GM18520 (cell line): ENCODE results near the gene GRIK3.

ENCODE experiments used
- ATAC-seq: cut with Tn5 transposase; IDR thresholded peaks from one replicate; pipeline ENCODE4 v1.9.1; 2021; ENCODE audit not compliant: unreplicated experiment

Gene GRIK3

DNA sequence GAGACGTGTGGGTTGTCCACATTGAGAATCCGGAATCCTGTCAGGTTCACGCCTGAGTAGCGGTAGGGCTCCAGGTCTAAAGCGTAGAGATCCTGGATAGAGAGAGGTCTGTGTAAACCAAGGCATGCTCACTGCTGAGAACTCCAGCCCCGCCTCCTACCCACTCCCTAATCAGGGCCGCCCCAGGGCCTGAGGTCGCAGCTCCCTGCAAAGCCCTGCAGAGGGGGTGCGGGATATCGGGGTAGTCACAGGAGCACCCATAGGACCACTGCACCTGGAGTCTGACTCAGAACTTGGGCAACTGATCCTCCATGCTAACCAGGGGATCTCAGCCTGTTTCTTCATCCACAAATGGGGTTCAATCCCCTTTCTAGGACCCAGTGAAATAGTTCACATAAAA is 174.4 kb downstream of the GRIK3 start:
- no peak for ATAC-seq

DNA sequence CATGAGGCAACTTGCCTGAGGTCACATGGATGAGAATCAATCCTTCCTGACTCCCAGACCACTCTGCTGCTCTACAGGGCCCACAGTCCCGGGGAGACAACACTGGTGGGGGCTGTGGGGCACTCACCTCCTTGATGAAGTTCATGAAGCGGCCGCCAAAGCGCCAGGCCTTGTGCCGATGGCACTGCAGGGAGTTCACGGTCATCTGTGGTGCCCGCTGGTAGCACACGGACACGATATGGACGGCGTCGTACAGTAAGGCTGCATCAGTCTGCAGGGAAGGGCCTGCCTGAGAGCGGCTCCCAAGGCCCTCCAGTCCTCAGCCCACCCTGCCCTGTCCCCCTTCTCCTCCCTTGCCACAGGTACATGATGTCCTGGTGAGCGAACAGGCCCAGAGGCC is 175.3 kb downstream of the GRIK3 start:
- no peak for ATAC-seq

DNA sequence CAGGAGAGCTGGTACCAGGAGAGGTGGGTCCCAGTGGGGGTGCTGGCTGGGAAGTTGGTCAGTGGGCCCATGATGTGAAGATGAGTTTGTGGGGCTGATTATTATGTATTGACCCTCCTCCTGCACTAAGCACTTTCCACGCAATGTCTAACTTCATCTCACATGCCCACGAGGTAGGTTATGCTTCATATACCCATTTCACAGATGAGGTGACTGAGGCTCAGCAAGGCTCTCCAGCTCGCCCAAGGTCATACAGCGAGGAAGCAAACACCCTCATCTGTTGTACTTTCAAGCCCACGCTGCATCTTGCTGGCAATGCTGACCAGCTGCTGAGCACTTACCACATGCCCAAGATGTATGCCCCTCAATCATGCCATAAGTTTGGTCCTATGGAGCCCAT is 175.8 kb downstream of the GRIK3 start:
- ATAC-seq: no peak

- ATAC-seq: no peak
These were observed 176.6 kb downstream of the GRIK3 start for GRCh38 chr1:36857754-36858153.

GRCh38 chr1:36855699-36856494 is 178.4 kb downstream of the GRIK3 start:
- no peak for ATAC-seq

GRCh38 chr1:36853638-36854037 is 180.7 kb downstream of the GRIK3 start:
- ATAC-seq: no peak

DNA sequence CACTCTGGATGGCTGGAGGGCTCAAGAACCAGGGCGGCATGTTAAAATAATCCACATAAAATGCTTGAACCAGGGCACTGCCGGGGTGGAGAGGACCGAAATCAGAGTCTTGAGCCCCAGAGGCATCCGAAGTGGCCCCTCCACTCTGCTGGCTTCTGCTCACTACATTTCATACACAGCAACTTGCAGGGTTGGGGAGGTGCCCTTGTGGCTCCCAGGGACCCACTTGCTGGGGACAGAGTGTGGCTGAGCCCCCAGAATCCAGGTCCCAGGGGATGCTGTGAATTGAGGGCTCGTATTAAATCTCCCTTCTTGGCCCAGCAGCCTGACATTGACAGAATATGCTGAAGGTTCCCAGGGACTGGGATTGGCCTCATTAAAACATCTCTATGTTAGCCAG is 181.7 kb downstream of the GRIK3 start:
- no peak for ATAC-seq

GRCh38 chr1:36851595-36851994 is 182.7 kb downstream of the GRIK3 start:
- ATAC-seq: no peak

GRCh38 chr1:36851087-36851486 is 183.2 kb downstream of the GRIK3 start:
- ATAC-seq: no peak

- ATAC-seq: no peak
These were observed 184.4 kb downstream of the GRIK3 start for GRCh38 chr1:36849956-36850355.

DNA sequence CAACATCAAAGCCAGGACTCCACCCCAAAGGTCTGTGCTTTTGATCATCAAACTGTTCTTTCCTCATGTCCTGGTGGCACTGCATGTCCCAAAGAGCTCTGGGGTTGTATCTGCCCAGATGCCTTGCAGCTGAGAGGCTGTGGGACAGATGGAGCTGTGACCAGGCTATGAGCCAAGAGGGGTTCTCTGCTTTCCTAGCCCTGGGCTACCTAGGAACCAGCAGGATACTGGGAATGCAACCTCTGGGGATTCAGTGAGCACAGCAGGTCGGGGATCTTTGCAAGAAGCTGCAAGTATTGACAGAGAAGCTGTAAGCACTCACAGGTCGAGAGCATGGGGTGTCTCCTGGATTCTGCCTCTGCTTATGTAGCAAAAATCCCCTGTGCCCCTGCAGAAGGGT is 186.6 kb downstream of the GRIK3 start:
- ATAC-seq: no peak

DNA sequence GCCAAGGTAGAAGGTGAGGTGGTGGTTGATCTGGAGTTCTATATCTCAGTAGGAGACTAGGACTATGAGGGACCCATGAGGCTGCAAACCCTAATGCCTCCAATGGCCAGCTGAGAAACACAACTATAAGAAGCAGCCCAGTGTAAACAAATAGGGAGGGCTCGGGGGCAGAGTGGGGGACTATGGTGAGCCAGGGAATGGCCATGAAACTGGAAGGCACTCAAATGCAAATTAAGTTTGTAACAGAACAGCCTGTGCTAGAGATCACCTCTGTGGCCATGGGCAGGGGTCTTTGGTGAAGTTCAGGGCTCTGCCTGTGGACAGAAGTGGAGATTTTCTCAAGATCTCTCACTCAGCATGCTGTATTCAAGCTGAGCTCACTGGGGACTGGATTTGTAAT is 187.1 kb downstream of the GRIK3 start:
- no peak for ATAC-seq

- no peak for ATAC-seq
These were observed 188.0 kb downstream of the GRIK3 start for GRCh38 chr1:36846357-36846756.

- ATAC-seq: no peak
These were observed 188.5 kb downstream of the GRIK3 start for GRCh38 chr1:36845802-36846201.

GRCh38 chr1:36844917-36845316 is 189.4 kb downstream of the GRIK3 start:
- ATAC-seq: no peak

GRCh38 chr1:36843906-36844610 is 190.3 kb downstream of the GRIK3 start:
- ATAC-seq: no peak

- ATAC-seq: no peak
These were observed 191.3 kb downstream of the GRIK3 start for GRCh38 chr1:36843027-36843426.

DNA sequence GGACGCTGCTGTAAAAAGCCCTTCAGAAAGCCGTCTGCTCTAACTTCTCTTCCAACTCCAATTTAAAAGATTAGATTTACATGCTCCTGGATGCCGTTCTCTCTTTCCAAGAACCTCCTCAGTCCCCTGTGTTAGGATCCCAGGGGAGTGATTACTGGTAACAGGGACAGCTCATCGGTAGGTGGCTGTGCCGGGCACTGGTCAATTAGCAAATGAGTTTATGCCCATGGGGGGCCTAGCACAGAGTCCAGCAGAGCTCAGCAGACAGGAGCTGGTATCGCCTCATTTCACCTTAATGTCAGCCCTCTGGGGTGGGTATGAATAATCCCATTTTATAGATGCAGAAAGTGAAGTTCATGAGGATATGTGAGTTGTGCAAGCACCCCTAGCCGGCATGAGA is 191.9 kb downstream of the GRIK3 start:
- ATAC-seq: no peak

- ATAC-seq: no peak
These were observed 194.8 kb downstream of the GRIK3 start for GRCh38 chr1:36839485-36839884.

DNA sequence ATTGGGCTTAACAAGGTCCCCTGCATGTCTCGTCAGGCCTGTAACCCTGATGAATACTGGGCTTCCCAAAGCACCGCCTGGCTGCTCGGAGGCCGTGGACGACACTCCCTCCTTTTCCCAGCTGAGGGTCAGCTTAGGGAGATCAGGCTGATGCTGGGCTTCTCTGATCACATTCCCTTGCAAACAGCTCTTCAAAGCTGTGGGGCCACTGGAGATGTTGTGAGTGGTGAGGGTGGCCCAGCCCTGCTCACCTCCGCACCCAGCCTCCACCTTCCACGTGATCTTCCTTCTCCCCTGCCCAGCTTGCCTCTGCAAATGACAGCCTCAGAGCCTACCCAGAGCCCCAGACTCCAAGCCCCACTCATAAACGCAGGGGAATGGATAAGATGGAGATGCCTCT is 195.4 kb downstream of the GRIK3 start:
- no peak for ATAC-seq

- ATAC-seq: no peak
These were observed 197.4 kb downstream of the GRIK3 start for GRCh38 chr1:36836916-36837315.

DNA sequence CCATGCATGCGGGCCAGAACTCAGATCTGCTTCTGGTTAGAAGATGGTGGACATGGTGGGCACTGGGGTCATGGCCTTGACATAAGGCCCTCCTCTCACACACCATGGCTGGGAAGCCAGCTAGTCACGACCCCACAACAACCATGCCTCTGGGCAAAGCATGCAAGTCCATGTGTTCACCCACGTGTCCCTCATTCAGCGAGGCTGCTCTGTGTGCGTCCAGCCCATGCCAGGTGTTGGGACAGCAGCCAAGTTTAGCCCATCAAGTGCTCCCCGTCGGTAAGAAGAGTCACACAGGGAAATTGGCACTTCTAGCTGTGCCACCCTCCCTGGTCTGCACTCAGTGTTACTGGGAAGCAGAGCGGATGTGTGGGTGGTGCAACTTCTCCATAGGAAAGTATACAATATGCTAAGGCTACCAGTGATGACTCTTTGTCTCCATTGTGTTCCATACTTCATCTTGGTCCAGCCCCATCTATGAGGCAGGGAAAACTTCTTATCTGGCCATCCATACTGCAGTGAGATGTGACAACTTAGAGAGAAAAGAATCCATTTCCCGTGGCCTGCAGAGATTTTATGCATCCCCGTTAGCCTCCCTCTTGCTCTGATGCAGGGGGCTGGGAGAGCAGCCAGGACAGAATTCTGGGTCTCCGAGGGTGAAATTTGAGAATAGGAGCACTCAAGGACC is 198.0 kb downstream of the GRIK3 start:
- no peak for ATAC-seq
